Measurements from ENCODE around the gene DMAP1. TPM values are rescaled to one million over a fixed set of nuclear protein-coding genes. Genes with fewer than 3 reads are reported as not detected.

The DMAP1 gene
- total RNA-seq, 3 donors from 2014 or later = 40.8 to 52.0 (median 44.0) TPM

- intact Hi-C loops (cut with DNase I, micrococcal nuclease) = no loop called here
- Histone ChIP-seq H3K4me3 (no peak overlapping the region), H3K4me1 (ENCODE audit: low read depth) (no peaks in the 10 kb centered on the region), H3K9me3 (no peaks in the 10 kb centered on the region), H3K36me3 (ENCODE audit: low read depth) (no peaks in the 10 kb centered on the region)
- DNase-seq = no peak
- ATAC-seq = no peak
- TF ChIP-seq CTCF (IDR thresholded peaks at IDR 0.05) = no peak
These were observed 16.3 kb downstream of the DMAP1 start for GRCh38 chr1:44229435-44230167.

- H3K36me3 ChIP-seq (ENCODE audit: low read depth) = no peaks in the 10 kb centered on the region
- DNase-seq (no peak), ATAC-seq (no peak)
- H3K9me3 ChIP-seq = no peaks in the 10 kb centered on the region
- H3K4me1 ChIP-seq (ENCODE audit: low read depth) = no peaks in the 10 kb centered on the region
- intact Hi-C loops (cut with DNase I, micrococcal nuclease) = no loop called here
- no peak for TF ChIP-seq CTCF (IDR thresholded peaks at IDR 0.05)
- H3K4me3 ChIP-seq = no peak overlapping the region
These were observed 17.5 kb downstream of the DMAP1 start for GRCh38 chr1:44230796-44231195.

GRCh38 chr1:44233593-44233992 lies 20.3 kb downstream of the DMAP1 start:
- H3K4me1 ChIP-seq (ENCODE audit: low read depth) = peaks cover 22% of the 10 kb centered on the region
- TF ChIP-seq CTCF (IDR thresholded peaks at IDR 0.05) = no peak
- intact Hi-C loops (cut with DNase I, micrococcal nuclease) = no loop called here
- no peaks in the 10 kb centered on the region for H3K9me3 ChIP-seq
- H3K36me3 ChIP-seq (ENCODE audit: low read depth) = no peaks in the 10 kb centered on the region
- no peak for ATAC-seq
- no peak overlapping the region for H3K4me3 ChIP-seq
- no peak for DNase-seq

- no peak for DNase-seq
These were observed 22.5 kb downstream of the DMAP1 start for GRCh38 chr1:44235808-44236207.

GRCh38 chr1:44236490-44237272 lies 23.4 kb downstream of the DMAP1 start:
- H3K4me3 ChIP-seq = no peak overlapping the region
- H3K4me1 ChIP-seq (ENCODE audit: low read depth) = peaks cover 44% of the 10 kb centered on the region
- H3K9me3 ChIP-seq = no peaks in the 10 kb centered on the region
- DNase-seq (peak in 1 of 3 donors; percentile 57), ATAC-seq (no peak)
- TF ChIP-seq CTCF (IDR thresholded peaks at IDR 0.05) = no peak
- intact Hi-C loops (cut with DNase I, micrococcal nuclease) = no loop called here
- no peaks in the 10 kb centered on the region for H3K36me3 ChIP-seq (ENCODE audit: low read depth)

More at GRCh38 chr1:44235808-44236207, 22.5 kb downstream of the DMAP1 start:
- Histone ChIP-seq H3K9me3 (no peaks in the 10 kb centered on the region), H3K36me3 (ENCODE audit: low read depth) (no peaks in the 10 kb centered on the region), H3K4me3 (no peak overlapping the region), H3K4me1 (ENCODE audit: low read depth) (peaks cover 39% of the 10 kb centered on the region)
- ATAC-seq = no peak
- TF ChIP-seq CTCF (IDR thresholded peaks at IDR 0.05) = no peak
- intact Hi-C loops (cut with DNase I, micrococcal nuclease) = no loop called here

All from mucosa of descending colon (tissue), 3 donors.